ENCODE measurements around the gene AMPH. TPM values are rescaled to one million over a fixed set of nuclear protein-coding genes. Genes with fewer than 3 reads are reported as not detected.

Gene AMPH
- polyA plus RNA-seq, 1 donor (not counting 4 experiments of a cell fraction or from before 2014, with no cell fraction given), result not detected

GRCh38 chr7:38374507-38374906, 256.7 kb downstream of the AMPH start:
- no peak overlapping the region for H3K9ac ChIP-seq (ENCODE audit: control insufficient read depth, extremely low read depth, insufficient read depth, low read length)
- H4K20me1 ChIP-seq (ENCODE audit: control insufficient read depth, extremely low read depth, insufficient read depth, low read length), result no peaks in the 10 kb centered on the region
- TF ChIP-seq CTCF (optimal IDR thresholded peaks at IDR 0.05 in 1 of 3, IDR thresholded peaks at IDR 0.05 in 1 of 3, conservative IDR thresholded peaks at IDR 0.05 in 1 of 3; ENCODE audit: extremely low read depth in 1 of 3, insufficient read depth in 2 of 3, low read length in 3 of 3), result peak; percentile 6 to 51 (median 30)
- TF ChIP-seq EZH2 (IDR thresholded peaks at IDR 0.05; ENCODE audit: low read length), result no peak
- no peak for DNase-seq (ENCODE audit: low read depth, low spot score)
- H3K79me2 ChIP-seq (ENCODE audit: control insufficient read depth, insufficient read depth, low read length), result no peaks in the 10 kb centered on the region
- H3K9me3 ChIP-seq (ENCODE audit: control insufficient read depth, low read depth, low read length), result no peaks in the 10 kb centered on the region
- dilution Hi-C loops (cut with MboI; ENCODE audit: extremely low pct_ligation_motif_present, low sequenced_read_pairs), result no loop called here
- H3K4me1 ChIP-seq (ENCODE audit: control insufficient read depth, extremely low read depth, insufficient read depth, low read length), result no peaks in the 10 kb centered on the region
- H3K36me3 ChIP-seq (ENCODE audit: control insufficient read depth in 2 of 2, extremely low read depth in 1 of 2, insufficient read depth in 2 of 2, low read length in 2 of 2), result no peaks in the 10 kb centered on the region
- no peak overlapping the region for H3K4me2 ChIP-seq (ENCODE audit: control insufficient read depth, extremely low read depth, insufficient read depth, low read depth, low read length)
- no peak overlapping the region for H3K4me3 ChIP-seq (ENCODE audit: control insufficient read depth in 2 of 3, extremely low read depth in 1 of 3, insufficient read depth in 2 of 3, low read depth in 1 of 3, low read length in 3 of 3)
- H3K27ac ChIP-seq (ENCODE audit: control insufficient read depth, insufficient read depth, low read length), result no peak overlapping the region
- no peaks in the 10 kb centered on the region for H3K27me3 ChIP-seq (ENCODE audit: control insufficient read depth, extremely low read depth, insufficient read depth, low read length)
- FAIRE-seq, result no peak
- H2AFZ ChIP-seq (ENCODE audit: control insufficient read depth, low read length), result no peak overlapping the region
- no peaks in the 10 kb centered on the region for H3K9me1 ChIP-seq (ENCODE audit: control insufficient read depth, extremely low read depth, insufficient read depth, low read length)

- Histone ChIP-seq H3K4me3 (ENCODE audit: control insufficient read depth in 2 of 3, extremely low read depth in 1 of 3, insufficient read depth in 2 of 3, low read depth in 1 of 3, low read length in 3 of 3) (no peak overlapping the region), H3K27ac (ENCODE audit: control insufficient read depth, insufficient read depth, low read length) (no peak overlapping the region), H3K79me2 (ENCODE audit: control insufficient read depth, insufficient read depth, low read length) (no peaks in the 10 kb centered on the region), H3K9me1 (ENCODE audit: control insufficient read depth, extremely low read depth, insufficient read depth, low read length) (no peaks in the 10 kb centered on the region), H3K9me3 (ENCODE audit: control insufficient read depth, low read depth, low read length) (no peaks in the 10 kb centered on the region), H3K4me2 (ENCODE audit: control insufficient read depth, extremely low read depth, insufficient read depth, low read depth, low read length) (no peak overlapping the region), H3K27me3 (ENCODE audit: control insufficient read depth, extremely low read depth, insufficient read depth, low read length) (no peaks in the 10 kb centered on the region), H3K36me3 (ENCODE audit: control insufficient read depth in 2 of 2, extremely low read depth in 1 of 2, insufficient read depth in 2 of 2, low read length in 2 of 2) (no peaks in the 10 kb centered on the region), H2AFZ (ENCODE audit: control insufficient read depth, low read length) (no peak overlapping the region), H3K4me1 (ENCODE audit: control insufficient read depth, extremely low read depth, insufficient read depth, low read length) (no peaks in the 10 kb centered on the region), H4K20me1 (ENCODE audit: control insufficient read depth, extremely low read depth, insufficient read depth, low read length) (no peaks in the 10 kb centered on the region), H3K9ac (ENCODE audit: control insufficient read depth, extremely low read depth, insufficient read depth, low read length) (no peak overlapping the region)
- FAIRE-seq (no peak), DNase-seq (ENCODE audit: low read depth, low spot score) (no peak)
- TF ChIP-seq CTCF (optimal IDR thresholded peaks at IDR 0.05 in 1 of 3, IDR thresholded peaks at IDR 0.05 in 1 of 3, conservative IDR thresholded peaks at IDR 0.05 in 1 of 3; ENCODE audit: extremely low read depth in 1 of 3, insufficient read depth in 2 of 3, low read length in 3 of 3) (no peak), EZH2 (IDR thresholded peaks at IDR 0.05; ENCODE audit: low read length) (no peak)
- dilution Hi-C loops (cut with MboI; ENCODE audit: extremely low pct_ligation_motif_present, low sequenced_read_pairs), result no loop called here
Observed at GRCh38 chr7:38373155-38373554, 258.0 kb downstream of the AMPH start.
